AG04450 (cell line): Measurements from ENCODE around the gene CD109. TPM values are rescaled to one million over a fixed set of nuclear protein-coding genes. Genes with fewer than 3 reads are reported as not detected.

ENCODE experiments used
- CTCF ChIA-PET: fragments of 300-600, 350-600 bp; formaldehyde crosslinking; extraction: SDS; loops from one replicate; lab custom pipeline; 2022; ENCODE audit warnings: antibody characterized with exemption, inconsistent platforms; lab: Charles Lee
- POLR2A ChIA-PET: fragments of 350-600 bp; formaldehyde crosslinking; extraction: SDS; loops from one replicate; lab custom pipeline; 2021; ENCODE audit warnings: antibody characterized with exemption, inconsistent platforms; lab: Yijun Ruan, JAX
- DNase-seq: peaks from one replicate; pipeline ENCODE4 v3.0.0-alpha.2; 2011; ENCODE audit warnings: low read depth, low spot score
- H3K27ac ChIP-seq: one replicate; pipeline ENCODE4 v1.5.1; 2012; ENCODE audit warnings: low read depth, low read length, control low read depth
- H3K27me3 ChIP-seq: one replicate; pipeline ENCODE4 v1.6.0; 2012; ENCODE audit warnings: low read length; ENCODE audit not compliant: control insufficient read depth, insufficient read depth
- H3K4me3 ChIP-seq: 2 replicates; pipeline ENCODE4 v1.5.1; 2011; ENCODE audit warnings: mild to moderate bottlenecking, low read depth, low read length, control low read depth
- H3K9me3 ChIP-seq: 2 replicates; pipeline ENCODE4 v1.5.1; 2012; ENCODE audit warnings: low read length; ENCODE audit not compliant: control insufficient read depth, insufficient read depth
- CTCF ChIP-seq: IDR thresholded peaks from 2 replicates; pipeline ENCODE4 v1.5.1; 2011; ENCODE audit warnings: low read depth, low read length, control low read depth, inconsistent platforms
- polyA minus RNA-seq: library from RNA; depleted of rRNA, polyadenylated mRNA; stranded (reverse); fragments of >200 nt; gene quantifications from 2 replicates; pipeline ENCODE4 v1.2.3, GENCODE V29; 2011; rRNA and poly(A)+ RNA removed
- polyA plus RNA-seq: library from polyadenylated mRNA; depleted of rRNA; stranded (reverse); fragments of >200 nt; gene quantifications from 2 replicates; pipeline ENCODE4 v1.2.3, GENCODE V29; 2011; rRNA removed

Gene CD109
- polyA plus RNA-seq (31.2 and 46.1 TPM in 2 replicates), polyA minus RNA-seq (22.3 and 36.9 TPM in 2 replicates)

GRCh38 chr6:73695619-73696421 is at the start of gene CD109:
Gene CD109, plus strand, starts transcription at chr6:73696203. Its CDS starts 13 bp downstream, at chr6:73696216.
- CTCF ChIA-PET, result interaction anchor here (1.3 to 1.5 kb wide), 2 partner anchors 20 to 37 kb away, joined by 4 to 5 read pairs; no protein-coding TSS in a partner anchor
- Histone ChIP-seq H3K4me3 (peak within 1 kb of the TSS; percentile 66), H3K27ac (peak within 1 kb of the TSS; percentile 94), H3K27me3 (no peaks in the 10 kb centered on the region), H3K9me3 (no peaks in the 10 kb centered on the region; the same call in 1 of the 2 replicates)
- POLR2A ChIA-PET, result no interaction called here
- no peak for TF ChIP-seq CTCF
- DNase-seq, result peak; percentile 32

- TF ChIP-seq CTCF, result no peak
- CTCF ChIA-PET, result interaction anchor here (0.5 to 1.3 kb wide), 4 partner anchors 16 to 1564 kb away, joined by 3 to 6 read pairs (median 4); no protein-coding TSS in a partner anchor
These were observed 47.8 kb upstream of the CD109 start for GRCh38 chr6:73648166-73648565.

GRCh38 chr6:73649783-73650182 is 46.2 kb upstream of the CD109 start:
- Histone ChIP-seq H3K9me3 (no peaks in the 10 kb centered on the region; the same call in 1 of the 2 replicates), H3K27me3 (no peaks in the 10 kb centered on the region), H3K27ac (no peak overlapping the region), H3K4me3 (no peak overlapping the region)
- DNase-seq, result no peak
- no peak for TF ChIP-seq CTCF
- POLR2A ChIA-PET, result no interaction called here
- CTCF ChIA-PET, result no interaction called here

More at GRCh38 chr6:73648166-73648565, 47.8 kb upstream of the CD109 start:
- DNase-seq, result peak; percentile 29
- Histone ChIP-seq H3K27me3 (no peaks in the 10 kb centered on the region), H3K9me3 (no peaks in the 10 kb centered on the region), H3K4me3 (no peak overlapping the region), H3K27ac (no peak overlapping the region)
- POLR2A ChIA-PET, result interaction anchor here (0.8 kb wide), 1 partner anchor 128 kb away, joined by 3 read pairs; no protein-coding TSS in a partner anchor

- CTCF ChIA-PET, result interaction anchor here (0.6 to 3.6 kb wide), 21 partner anchors 9 to 1559 kb away, joined by 3 to 23 read pairs (median 4); partner anchors contain the start of gene EEF1A1
- Histone ChIP-seq H3K27me3 (no peaks in the 10 kb centered on the region), H3K4me3 (peak overlapping the region; percentile 73), H3K27ac (no peak overlapping the region), H3K9me3 (no peaks in the 10 kb centered on the region; the same call in 1 of the 2 replicates)
- TF ChIP-seq CTCF, result peak; percentile 49
- DNase-seq, result no peak
- POLR2A ChIA-PET, result interaction anchor here (0.6 to 3.2 kb wide), 12 partner anchors 10 to 1553 kb away, joined by 3 to 11 read pairs (median 4); partner anchors contain the start of gene COL12A1
These were observed 43.1 kb upstream of the CD109 start for GRCh38 chr6:73652637-73653570.
